Right atrium auricular region (tissue), 2 donors: ENCODE measurements around the gene GPATCH2L. TPM values are rescaled to one million over a fixed set of nuclear protein-coding genes. Genes with fewer than 3 reads are reported as not detected.

Experiments
- DNase-seq: peaks from one replicate; pipeline ENCODE4 v3.0.0-alpha.2; 2019; ENCODE audit warnings: low spot score
- H3K27ac ChIP-seq, 2 donors: fragments of 200-600 bp; sonication (generic); 1 replicate in 1 of 2; 2 replicates in 1 of 2; pipeline ENCODE4 v1.5.1; 2016 to 2019
- H3K27me3 ChIP-seq, 2 donors: fragments of 200-600 bp; sonication (generic); one replicate each; pipeline versions ENCODE4 v1.5.1 to v1.6.0; 2017 to 2019
- H3K36me3 ChIP-seq: fragments of 200-600 bp; sonication (generic); one replicate; pipeline ENCODE4 v1.5.1; 2016
- H3K4me1 ChIP-seq, 2 donors: fragments of 200-600 bp; sonication (generic); one replicate each; pipeline versions ENCODE4 v1.5.1 to v1.6.0; 2017 to 2019
- H3K4me3 ChIP-seq, 2 donors: fragments of 200-600 bp; sonication (generic); 1 replicate in 1 of 2; 2 replicates in 1 of 2; pipeline ENCODE4 v1.5.1; 2017 to 2019; ENCODE audit warnings: mild to moderate bottlenecking in 1 of 2, moderate library complexity in 1 of 2
- H3K9me3 ChIP-seq, 2 donors: fragments of 200-600 bp; sonication (generic); one replicate each; pipeline ENCODE4 v1.5.1; 2019
- total RNA-seq, 2 donors: library from RNA; depleted of rRNA; stranded (reverse); fragments of >200 nt; gene quantifications; one replicate each; pipeline ENCODE4 v1.1.0, GENCODE V29; 2016
- TF ChIP-seq, protein P1 (sequence below), 2 donors: fragments of 200-600 bp; sonication (generic); IDR thresholded peaks; one replicate each; pipeline ENCODE4 v1.5.1; 2019; ENCODE audit warnings: antibody characterized with exemption in 2 of 2

Gene GPATCH2L
- total RNA-seq, 2 donors from 2014 or later: 38.5 to 48.5 TPM

DNA sequence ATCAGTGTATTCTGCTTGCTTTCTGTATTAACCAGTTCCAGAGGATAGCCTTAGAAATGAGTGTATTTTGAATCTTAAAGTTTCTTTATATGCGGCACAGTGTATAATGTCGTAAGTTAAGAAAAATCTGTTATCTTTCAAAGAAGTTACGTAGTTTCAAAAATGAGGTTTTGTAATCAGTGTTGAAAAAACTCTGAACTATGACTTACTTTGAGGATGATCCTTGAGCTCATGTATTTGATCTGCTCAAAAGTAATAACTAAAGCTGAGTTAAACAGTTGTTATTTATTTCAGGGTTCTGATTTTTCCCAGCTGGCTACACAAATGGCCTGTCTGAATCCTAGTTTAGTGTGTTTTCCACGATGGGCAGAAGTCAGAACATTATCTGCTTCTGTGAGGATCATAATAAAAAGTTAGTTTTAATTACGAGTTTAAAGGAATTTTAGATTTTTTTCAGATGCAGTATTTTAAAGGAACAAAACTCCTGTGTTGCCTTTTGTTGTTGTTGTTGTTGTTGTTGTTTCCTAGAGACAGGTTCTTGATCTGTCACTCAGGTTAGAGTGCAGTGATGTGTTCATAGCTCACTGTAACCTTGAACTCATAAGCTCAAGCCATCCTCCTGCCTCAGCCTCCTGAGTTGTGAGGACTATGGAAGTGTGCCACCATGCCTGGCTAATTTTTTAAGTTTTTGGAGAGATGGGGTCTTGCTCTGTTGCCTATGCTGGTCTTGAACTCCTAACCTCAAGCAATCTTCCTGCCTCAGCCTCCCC, 52.9 kb downstream of the GPATCH2L start:
- H3K27me3 ChIP-seq: no peaks in the 10 kb centered on the region
- H3K9me3 ChIP-seq: no peaks in the 10 kb centered on the region
- TF ChIP-seq, protein P1, sequence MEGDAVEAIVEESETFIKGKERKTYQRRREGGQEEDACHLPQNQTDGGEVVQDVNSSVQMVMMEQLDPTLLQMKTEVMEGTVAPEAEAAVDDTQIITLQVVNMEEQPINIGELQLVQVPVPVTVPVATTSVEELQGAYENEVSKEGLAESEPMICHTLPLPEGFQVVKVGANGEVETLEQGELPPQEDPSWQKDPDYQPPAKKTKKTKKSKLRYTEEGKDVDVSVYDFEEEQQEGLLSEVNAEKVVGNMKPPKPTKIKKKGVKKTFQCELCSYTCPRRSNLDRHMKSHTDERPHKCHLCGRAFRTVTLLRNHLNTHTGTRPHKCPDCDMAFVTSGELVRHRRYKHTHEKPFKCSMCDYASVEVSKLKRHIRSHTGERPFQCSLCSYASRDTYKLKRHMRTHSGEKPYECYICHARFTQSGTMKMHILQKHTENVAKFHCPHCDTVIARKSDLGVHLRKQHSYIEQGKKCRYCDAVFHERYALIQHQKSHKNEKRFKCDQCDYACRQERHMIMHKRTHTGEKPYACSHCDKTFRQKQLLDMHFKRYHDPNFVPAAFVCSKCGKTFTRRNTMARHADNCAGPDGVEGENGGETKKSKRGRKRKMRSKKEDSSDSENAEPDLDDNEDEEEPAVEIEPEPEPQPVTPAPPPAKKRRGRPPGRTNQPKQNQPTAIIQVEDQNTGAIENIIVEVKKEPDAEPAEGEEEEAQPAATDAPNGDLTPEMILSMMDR (IDR thresholded peaks at IDR 0.05): no peak
- H3K27ac ChIP-seq: no peak overlapping the region
- H3K4me3 ChIP-seq: no peak overlapping the region
- no peaks in the 10 kb centered on the region for H3K4me1 ChIP-seq
- no peak for DNase-seq
- H3K36me3 ChIP-seq: peaks cover 26% of the 10 kb centered on the region

DNA sequence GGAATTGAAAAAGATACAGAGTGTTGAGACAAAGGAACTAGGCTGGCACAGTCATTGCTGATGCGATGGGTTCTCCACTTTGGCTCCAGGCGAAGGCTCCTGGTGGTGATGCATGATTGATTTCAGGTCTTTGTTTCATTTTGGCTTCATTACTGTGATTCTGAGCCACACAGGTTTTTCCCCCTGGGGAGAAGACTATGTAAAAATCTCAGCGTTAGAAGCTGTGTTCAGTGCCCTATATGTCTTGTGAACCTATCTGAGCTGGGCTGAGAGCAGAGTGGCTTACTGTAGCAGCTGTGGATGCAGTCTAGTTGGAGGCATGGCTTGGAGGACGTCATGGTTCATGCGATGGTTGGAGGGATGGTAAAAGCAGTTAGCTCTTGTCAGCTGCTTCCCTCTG, 54.0 kb downstream of the GPATCH2L start:
- Histone ChIP-seq H3K27ac (no peak overlapping the region), H3K27me3 (no peaks in the 10 kb centered on the region), H3K4me3 (no peak overlapping the region), H3K9me3 (no peaks in the 10 kb centered on the region), H3K36me3 (peaks cover 19% of the 10 kb centered on the region), H3K4me1 (no peaks in the 10 kb centered on the region)
- no peak for DNase-seq
- TF ChIP-seq, protein P1 (IDR thresholded peaks at IDR 0.05): no peak

DNA sequence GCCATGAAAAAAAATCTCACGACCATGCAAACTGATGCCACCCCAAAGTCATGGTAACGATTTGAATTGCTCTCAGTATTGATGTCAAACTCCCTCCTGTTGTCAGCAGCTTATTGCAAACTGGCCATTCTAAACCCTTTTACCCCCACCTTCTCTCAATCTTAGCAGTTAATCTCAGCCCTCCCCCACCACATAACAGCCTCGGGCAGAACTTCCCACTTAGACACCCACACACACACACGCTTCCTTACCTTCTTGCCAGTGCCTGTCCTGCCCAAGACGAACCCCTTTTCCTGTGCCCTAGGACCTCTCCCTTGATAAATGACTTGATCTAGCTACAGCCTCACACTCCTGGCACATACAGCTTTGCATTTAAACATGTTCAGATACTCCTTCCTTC, 56.6 kb downstream of the GPATCH2L start:
- Histone ChIP-seq H3K27ac (no peak overlapping the region), H3K4me3 (no peak overlapping the region), H3K27me3 (no peaks in the 10 kb centered on the region), H3K36me3 (peaks cover 2% of the 10 kb centered on the region), H3K4me1 (no peaks in the 10 kb centered on the region), H3K9me3 (no peaks in the 10 kb centered on the region)
- no peak for DNase-seq
- TF ChIP-seq, protein P1 (IDR thresholded peaks at IDR 0.05): no peak

DNA sequence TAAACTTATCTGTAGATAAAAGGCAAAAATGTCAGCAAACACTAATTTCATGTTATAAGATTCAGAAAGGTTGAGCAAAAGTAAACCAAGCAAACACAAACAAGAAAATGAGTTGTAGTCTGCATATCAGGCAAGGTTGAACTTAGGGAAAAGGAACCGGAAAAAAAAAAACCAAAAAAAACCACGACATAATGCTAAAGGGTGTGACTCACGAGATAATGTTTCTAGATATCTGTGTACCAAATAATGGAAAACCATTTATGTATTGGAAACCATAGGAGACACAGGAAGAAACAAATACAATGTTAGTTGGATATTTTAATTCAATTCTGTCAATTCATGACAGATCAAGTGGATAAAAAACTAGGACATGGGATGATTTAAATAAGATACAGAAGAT, 60.5 kb downstream of the GPATCH2L start:
- TF ChIP-seq, protein P1 (IDR thresholded peaks at IDR 0.05): no peak
- H3K27me3 ChIP-seq: no peaks in the 10 kb centered on the region
- no peak overlapping the region for H3K4me3 ChIP-seq
- no peaks in the 10 kb centered on the region for H3K9me3 ChIP-seq
- DNase-seq: no peak
- no peak overlapping the region for H3K27ac ChIP-seq
- no peaks in the 10 kb centered on the region for H3K4me1 ChIP-seq
- H3K36me3 ChIP-seq: no peaks in the 10 kb centered on the region

DNA sequence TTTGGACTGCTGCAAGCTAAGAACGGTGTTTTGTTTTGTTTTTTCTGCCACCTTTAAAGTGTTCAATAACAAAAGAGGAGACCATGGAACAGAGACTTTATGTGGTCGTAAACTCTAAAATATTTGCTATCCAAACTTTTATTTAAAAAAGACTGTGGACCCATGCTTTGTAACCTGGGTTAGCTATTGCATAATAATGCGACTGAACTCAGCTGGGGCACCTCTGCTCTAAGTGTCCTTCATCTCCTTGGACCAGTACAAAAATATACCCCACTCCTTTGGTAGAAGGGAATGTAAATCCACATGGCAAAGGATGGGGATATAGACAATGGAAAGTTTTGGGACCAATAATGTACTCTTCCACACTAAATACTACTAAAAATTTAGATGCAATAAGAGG, 65.5 kb downstream of the GPATCH2L start:
- no peaks in the 10 kb centered on the region for H3K36me3 ChIP-seq
- no peak for DNase-seq
- H3K27me3 ChIP-seq: peaks cover 0 to 4% of the 10 kb centered on the region in 2 donors
- no peak overlapping the region for H3K4me3 ChIP-seq
- H3K4me1 ChIP-seq: no peaks in the 10 kb centered on the region
- no peak overlapping the region for H3K27ac ChIP-seq
- TF ChIP-seq, protein P1 (IDR thresholded peaks at IDR 0.05): no peak
- no peaks in the 10 kb centered on the region for H3K9me3 ChIP-seq

DNA sequence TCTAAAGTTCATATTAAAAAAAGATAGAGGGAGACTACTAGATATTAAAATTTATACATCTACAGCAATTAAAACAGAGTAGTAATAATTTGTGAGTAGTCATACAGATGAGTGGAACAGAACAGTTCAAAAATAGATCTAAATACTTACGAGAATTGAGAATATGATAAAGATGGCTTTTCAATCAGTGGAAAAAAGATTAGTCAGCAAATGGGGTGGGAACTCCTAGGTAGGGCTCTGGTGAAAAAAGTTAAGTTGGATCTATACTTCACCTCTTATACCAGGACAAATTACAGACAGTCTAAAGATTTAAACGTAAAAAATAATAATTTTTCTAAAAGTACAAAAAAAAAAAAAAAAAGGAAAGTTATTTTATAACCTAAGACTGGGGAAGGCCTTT, 66.9 kb downstream of the GPATCH2L start:
- Histone ChIP-seq H3K4me1 (no peaks in the 10 kb centered on the region), H3K27me3 (peaks cover 0 to 4% of the 10 kb centered on the region in 2 donors), H3K36me3 (no peaks in the 10 kb centered on the region), H3K9me3 (no peaks in the 10 kb centered on the region), H3K27ac (no peak overlapping the region), H3K4me3 (no peak overlapping the region)
- DNase-seq: no peak
- TF ChIP-seq, protein P1 (IDR thresholded peaks at IDR 0.05): no peak
